NCI-H1092 treated with DMSO at 0.1 percent for 48 hours (cell line): ENCODE data around the gene YTHDF1.

Source experiments
- DNase-seq: peaks from one replicate; lab custom pipeline; 2025; lab: John Stamatoyannopoulos, UW

Gene YTHDF1

DNA sequence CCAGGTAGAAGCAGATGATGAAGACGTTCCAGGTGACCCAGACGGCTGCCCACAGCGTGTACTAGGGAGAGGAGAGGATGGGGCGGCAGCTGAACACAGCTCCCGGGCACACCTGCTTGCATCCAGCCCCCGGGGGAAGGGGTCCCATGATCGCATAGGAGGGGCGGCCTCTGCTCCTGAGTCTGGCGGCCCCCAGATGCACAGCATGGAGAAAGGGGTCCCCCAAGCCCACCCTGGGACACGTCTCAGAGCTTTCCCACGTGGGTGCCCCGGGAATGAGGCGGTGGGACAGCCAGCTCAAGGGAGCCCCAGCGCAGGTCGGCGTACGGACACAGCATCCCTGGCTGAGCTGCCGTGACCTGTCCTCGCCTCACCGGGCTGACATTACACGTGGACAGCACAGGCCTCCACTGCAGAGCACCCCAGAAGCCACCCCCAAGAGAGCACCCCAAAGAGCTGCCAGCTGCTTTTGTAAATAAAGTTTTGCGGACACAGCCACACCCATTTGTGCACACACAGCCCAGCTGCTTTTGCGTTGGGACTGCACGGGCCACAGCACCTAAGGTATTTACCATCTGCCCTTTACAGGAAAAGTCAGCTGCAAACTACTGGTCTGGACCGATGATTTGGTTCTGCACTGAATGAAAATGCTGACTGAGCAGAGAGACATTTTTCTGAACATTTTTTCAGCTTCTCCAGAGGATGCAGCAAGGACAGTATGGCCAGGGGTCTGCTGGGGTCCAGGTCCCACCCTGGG lies 33.1 kb upstream of the YTHDF1 start:
- no peak for DNase-seq

- DNase-seq: no peak
These were observed 31.8 kb upstream of the YTHDF1 start for GRCh38 chr20:63247671-63248228.

DNA sequence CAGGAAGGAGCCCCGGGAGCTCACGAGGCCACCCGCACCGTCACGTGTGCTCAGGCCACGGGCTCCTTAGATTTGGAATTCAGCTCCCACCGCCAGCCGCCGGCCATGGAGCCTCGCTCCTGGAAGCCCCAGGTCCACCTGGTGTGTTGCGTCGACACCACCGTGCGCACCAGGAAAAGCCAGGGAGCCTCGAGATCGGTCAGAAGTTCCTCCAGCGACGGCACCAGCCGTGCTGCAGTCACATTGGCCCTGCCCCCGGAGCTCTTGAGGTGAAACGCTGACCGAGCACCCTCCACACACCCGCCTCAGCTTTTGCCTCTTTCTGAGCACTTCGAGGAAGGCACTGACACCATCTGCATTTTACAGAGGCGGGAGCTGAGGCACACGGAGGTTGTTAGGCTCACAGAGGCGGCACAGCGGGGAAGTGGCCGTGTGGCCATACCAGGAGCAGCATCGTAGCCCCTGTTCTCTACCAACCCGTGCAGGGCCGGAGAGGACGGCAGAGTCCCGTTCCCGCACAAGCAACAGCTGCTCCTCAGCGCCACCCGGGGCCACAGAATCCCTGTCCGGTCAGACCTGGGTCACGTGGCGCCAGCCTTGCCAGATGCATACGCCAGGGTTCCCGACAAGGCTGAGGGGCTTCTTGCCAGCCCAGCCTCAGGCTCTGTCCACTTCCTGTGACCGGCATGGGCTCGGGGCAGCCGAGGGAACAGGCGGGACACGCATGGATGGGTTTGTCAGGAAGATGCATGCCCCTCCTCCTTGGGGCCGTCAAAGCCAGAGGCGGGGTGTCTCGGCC lies 30.8 kb upstream of the YTHDF1 start:
- no peak for DNase-seq

- no peak for DNase-seq
These were observed 28.5 kb upstream of the YTHDF1 start for GRCh38 chr20:63244468-63244867.

DNA sequence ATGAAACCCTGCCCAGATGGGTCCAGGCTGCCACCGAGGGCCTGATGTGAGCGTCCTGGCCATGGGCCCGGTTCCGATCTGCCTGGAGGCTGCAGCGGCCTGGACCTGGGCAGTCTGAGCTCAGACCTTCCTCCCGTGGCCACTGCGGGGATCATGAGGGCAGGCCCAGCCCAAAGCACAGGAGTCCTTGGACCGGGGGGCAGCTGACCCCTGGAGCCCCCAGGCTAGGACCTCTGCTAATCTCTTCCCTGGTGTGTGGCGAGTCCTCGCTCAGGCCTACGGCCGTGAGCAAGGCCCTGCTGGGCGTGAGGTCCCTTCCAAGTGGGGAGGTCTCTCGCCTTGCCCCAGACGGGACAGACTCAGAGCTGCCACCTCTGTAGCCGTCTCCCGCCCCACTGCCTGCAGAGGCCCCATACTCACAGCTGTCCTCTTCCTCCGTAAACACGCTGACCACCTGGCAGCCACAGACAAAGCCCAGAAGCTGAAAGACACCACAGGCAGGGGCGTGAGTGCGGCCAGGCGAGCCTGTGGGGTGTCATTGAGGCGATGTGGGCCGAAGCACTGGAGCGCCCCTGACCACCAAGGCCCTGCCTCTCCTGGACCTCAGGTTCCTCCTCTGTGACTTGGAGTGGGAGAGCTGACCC lies 27.8 kb upstream of the YTHDF1 start:
- DNase-seq: no peak

- no peak for DNase-seq
These were observed 26.8 kb upstream of the YTHDF1 start for GRCh38 chr20:63242736-63243135.

DNA sequence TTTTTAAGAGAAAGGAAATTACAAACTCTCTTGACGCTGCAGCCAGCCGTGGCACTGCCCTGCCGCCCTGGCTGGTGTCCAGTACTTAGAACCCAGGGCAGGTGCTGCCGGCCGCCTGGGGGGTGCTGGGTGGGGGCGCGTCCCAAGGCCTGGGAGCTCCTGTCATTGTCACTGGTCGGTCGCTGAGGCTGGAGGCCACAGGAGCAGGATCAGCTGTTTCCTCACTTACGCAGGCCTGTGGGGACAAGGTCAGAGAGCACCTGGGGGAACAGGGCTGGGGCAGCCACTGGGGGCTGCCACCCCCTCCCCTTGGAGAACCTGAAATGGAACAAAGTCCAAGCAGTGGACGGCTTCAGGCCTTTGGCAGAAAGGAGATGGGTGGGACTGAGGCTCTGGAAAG lies 25.3 kb upstream of the YTHDF1 start:
- peak; percentile 43 for DNase-seq

GRCh38 chr20:63240004-63240403 lies 24.1 kb upstream of the YTHDF1 start:
- DNase-seq: no peak

- no peak for DNase-seq
These were observed 23.5 kb upstream of the YTHDF1 start for GRCh38 chr20:63239431-63239830.

- no peak for DNase-seq
These were observed 22.7 kb upstream of the YTHDF1 start for GRCh38 chr20:63238514-63239125.

DNA sequence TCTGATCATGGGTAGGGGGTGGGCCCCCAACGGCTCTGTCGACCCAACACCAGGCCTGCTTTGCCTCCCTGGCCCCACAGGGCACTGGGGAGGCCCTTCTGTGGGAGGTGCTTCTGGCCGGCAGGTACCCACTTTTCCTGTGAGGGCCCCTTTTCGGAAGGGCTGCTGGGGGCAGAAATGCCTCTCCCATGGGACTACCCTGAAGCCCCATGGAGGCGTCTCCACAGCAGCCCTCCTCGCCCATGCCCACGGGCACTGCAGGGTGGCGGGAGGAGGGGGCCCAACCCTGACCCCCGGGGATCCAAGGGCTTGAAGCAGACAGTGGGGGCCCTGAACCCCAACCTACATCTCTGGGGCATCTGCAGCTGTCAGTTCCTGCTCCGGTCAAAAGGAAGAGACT lies 22.1 kb upstream of the YTHDF1 start:
- no peak for DNase-seq

DNA sequence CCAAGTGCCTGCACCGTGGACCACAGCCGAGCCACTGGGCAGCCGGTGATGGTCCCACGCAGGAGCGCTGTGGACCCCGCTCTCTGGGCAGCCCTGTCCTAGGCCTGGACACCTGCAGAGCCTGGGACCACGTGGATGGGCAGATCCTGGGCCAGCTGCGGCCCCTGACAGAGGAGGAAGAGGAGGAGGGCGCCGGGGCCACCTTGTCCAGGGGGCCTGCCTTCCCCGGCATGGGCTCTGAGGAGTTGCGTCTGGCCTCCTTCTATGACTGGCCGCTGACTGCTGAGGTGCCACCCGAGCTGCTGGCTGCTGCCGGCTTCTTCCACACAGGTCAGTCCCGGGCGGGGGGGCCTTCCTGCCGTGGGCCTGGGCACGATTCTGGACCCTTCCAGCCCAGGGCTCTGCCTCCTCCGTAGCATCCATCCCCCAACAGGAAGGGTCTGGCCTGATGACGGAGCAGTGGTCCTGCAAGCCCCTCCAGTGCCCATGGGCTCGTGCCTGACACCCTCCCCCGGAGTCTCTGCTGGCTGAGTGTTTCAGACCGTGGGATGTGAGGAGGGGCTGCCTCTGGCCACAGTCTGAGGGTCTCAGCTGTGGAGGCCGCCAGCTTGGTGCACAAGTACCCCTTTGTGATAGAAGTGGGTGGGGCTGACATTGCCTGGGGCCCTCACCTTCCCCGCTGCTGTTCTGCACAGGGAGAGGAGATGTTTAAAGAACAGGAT lies 20.3 kb upstream of the YTHDF1 start:
- no peak for DNase-seq

DNA sequence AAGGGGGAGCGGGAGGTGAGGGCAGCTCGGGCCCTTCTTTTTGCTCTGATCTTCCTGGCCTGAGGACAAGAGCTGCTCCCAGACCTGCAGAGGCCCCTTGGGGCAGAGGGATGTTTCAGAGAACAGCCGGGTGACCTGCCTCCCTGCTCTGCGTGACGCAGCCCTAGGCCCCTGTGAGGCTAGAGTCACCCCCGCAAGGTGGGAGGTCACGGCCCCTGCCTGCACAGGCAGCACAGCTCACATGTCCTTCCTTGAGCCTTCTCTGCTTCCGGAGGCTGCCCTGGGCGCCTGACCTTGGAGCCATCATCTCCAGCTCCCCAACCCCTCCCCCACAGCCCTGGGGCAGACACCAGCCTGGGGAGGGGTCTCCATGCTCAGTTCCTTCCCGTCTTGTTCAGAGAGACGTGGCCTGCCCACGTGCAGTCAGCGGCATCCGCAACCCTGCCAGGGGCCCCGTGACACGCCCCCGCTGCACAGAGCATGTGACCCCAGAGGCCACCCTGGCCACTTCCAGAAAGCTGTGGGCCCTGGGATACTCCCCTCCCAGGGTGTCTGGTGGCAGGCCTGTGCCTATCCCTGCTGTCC lies 19.6 kb upstream of the YTHDF1 start, which contains the start of gene BIRC7:
Gene BIRC7, plus strand, starts transcription at position 507 of the 585 bp plus-strand sequence. CDS start 192 bp downstream, outside the sequence.
- no peak for DNase-seq

DNA sequence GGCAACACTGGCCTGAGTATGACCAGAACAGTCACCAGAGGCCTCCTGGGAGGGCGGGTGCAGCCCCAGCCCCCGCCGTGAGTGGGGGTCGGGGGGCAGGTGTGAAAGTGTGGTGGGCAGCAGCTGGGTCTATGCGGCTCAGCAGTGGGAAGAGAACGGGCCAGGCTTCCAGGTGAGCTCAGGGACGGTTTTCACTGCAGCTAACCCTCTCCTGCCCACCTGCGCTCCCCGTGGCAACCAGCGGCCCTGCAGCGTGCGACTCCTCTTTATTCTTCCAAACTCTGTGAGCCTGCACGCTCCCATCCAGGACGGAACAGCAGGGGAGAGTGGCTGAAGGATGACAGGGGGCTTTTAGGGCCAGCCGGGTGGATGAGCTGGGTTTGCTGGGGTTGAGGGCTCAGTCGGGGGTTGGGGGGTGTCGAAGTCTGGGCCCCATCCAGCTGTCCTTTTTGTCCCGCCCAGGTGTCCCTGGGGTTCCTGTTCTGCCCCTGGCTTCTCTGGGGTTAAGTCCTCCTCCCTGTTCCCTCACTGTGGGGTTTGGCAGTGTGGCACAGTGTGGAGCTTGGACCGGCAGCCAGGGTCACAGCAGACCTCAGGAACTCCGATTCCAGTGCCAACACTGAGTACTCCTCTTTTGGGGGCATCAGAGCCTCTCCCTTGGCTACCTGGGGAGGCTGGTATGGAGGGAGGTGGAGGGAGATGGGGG lies 18.9 kb upstream of the YTHDF1 start:
- DNase-seq: peak; percentile 11

- DNase-seq: no peak
These were observed 18.0 kb upstream of the YTHDF1 start for GRCh38 chr20:63233924-63234323.

DNA sequence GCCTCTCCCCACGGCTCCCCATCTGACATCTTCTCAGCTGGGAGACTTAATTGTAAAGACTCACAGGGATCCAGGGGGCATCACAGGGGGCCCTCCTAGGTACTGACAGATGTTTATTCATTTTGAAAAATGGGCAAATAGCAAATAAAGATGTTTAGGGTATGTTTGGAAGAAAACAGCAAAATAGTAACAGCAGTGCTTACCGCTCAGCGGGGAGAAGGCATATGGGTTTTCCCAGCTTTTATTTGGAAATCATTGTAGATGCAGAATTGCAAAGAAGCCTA lies 17.1 kb upstream of the YTHDF1 start:
- DNase-seq: no peak

DNA sequence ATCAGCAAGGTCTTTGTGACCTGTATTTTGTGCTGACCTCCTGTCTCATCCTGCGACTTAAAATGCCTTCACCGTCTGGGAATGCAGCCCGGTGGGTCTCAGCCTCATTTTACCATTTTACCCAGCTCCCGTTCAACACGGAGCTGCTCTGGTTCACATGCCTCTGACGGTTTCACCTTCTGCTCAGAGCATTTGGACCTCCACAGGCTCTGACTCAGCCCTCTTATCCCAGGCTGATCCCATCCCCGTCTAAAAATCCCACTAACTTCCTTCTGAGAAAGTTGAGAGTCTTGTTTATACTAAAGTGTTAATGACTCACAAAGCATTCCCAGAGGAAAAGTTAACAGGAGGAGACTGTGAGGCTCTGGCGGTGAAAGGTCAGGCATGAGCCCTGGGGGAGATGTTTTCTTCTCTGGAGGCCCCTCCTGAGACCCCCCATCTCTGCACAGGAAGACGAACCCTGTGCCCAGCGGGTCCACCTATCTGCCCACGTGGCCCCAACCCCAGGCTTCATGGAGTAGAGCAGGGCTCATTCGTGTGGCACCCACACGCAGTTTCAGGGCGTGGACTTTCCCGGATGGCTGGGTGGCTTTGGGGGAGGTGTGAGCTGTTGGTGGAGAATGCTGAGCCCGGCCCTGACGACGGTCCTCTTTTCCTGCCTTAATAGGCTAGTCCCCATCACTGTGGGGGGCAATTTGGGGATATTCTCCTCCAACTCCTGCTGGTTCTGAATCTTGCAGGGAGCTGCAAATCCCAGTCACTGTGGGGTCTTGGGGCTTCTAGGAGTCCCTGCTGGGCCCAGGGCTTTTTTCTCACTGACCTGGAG lies 16.5 kb upstream of the YTHDF1 start:
- no peak for DNase-seq

DNA sequence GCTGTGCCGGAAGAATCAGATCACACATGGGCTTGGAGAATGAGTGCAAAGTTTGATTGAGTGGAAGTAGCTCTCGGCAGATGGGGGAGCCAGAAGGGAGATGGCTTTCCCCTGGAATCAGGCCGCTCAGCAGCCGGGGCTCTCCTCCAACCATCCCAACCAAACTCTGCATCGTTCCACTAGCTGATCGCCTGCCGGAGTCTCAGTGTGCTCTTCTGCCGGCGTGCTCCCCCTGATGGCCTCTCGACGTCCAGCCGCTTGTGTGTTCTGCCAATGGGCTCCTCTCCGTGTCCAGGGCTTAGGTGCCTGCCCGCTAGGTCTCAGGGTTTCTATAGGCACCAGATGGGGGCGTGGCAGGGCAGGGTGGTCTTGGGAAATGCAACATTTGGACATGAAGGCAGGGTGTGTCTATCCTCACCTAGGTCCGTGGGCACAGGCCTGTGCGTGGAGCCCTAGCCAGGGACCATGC lies 14.9 kb upstream of the YTHDF1 start:
- DNase-seq: peak; percentile 28

DNA sequence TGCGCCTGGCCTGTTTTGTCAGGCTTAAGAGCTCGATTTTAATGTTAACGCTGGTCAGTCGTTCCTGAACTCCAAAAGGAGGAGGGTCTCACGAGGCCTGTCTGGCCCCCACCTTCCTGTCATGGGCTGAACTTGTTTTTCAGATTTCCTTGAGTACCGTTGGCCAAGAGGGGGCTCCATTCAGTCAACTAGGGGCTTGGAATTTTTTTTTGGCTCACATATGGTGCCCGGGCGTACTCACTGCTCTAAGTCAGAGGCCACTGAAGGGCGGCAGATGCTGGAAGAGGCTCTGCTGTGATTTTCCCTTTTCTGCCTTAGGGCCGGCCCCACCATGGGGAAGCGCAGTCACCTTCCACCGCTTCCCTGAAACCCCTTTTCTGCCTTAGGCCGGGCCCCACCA lies 12.9 kb upstream of the YTHDF1 start:
- DNase-seq: no peak

- no peak for DNase-seq
These were observed 11.3 kb upstream of the YTHDF1 start for GRCh38 chr20:63227260-63227659.
